ENCODE data around the gene CDC42BPB. TPM values are rescaled to one million over a fixed set of nuclear protein-coding genes. Genes with fewer than 3 reads are reported as not detected.

CDC42BPB gene
- total RNA-seq, 1 donor from 2014 or later: 105 TPM

DNA sequence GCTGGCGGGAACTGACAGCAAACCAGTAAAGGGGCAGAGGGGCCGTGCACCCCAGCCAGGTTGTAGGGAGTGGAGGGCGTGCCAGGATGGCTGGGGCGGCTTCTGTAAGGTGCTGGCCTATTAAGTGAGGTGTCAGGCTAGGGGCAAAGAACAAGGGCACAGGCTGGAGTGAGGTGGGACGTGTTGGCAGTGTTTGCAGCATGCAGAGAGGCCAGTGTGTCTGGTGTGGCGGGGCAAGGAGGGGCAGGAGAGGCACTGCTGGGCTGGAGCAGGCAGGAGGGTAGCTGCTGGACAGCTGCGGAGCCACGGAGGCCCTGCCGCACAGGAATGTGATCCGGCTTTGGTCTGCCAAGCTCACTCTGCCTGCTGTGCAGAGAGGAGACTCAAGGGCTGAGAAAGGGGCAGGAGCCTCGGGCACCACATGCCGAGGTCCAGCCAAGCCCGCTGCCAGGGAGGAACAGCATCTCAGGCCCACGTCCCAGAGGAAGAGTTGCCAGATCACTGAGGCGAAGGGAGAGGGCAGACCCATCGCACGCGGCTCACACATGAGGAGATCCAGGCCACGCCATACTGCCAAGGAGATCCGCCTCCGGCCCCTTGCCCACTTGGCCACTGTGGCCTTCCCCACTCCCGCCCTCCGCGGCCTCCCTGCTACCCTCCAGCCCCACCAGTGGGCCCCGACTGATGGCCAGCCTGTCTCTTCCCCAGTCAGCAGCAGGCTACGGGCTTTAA lies 88.1 kb downstream of the CDC42BPB start:
- TF ChIP-seq, protein P1, sequence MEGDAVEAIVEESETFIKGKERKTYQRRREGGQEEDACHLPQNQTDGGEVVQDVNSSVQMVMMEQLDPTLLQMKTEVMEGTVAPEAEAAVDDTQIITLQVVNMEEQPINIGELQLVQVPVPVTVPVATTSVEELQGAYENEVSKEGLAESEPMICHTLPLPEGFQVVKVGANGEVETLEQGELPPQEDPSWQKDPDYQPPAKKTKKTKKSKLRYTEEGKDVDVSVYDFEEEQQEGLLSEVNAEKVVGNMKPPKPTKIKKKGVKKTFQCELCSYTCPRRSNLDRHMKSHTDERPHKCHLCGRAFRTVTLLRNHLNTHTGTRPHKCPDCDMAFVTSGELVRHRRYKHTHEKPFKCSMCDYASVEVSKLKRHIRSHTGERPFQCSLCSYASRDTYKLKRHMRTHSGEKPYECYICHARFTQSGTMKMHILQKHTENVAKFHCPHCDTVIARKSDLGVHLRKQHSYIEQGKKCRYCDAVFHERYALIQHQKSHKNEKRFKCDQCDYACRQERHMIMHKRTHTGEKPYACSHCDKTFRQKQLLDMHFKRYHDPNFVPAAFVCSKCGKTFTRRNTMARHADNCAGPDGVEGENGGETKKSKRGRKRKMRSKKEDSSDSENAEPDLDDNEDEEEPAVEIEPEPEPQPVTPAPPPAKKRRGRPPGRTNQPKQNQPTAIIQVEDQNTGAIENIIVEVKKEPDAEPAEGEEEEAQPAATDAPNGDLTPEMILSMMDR (IDR thresholded peaks at IDR 0.05): no peak
- TF ChIP-seq POLR2A (IDR thresholded peaks at IDR 0.05) (no peak), POLR2AphosphoS5 (IDR thresholded peaks at IDR 0.05; ENCODE audit: insufficient read depth in 1 of 2, low read depth in 1 of 2) (no peak)
- intact Hi-C loops (cut with DNase I): no loop called here
- H3K27ac ChIP-seq: no peak overlapping the region
- peaks cover 4 to 83% of the 10 kb centered on the region in 2 donors for H3K36me3 ChIP-seq
- H3K4me3 ChIP-seq: no peak overlapping the region
- H3K9me3 ChIP-seq: no peaks in the 10 kb centered on the region
- no peaks in the 10 kb centered on the region for H3K27me3 ChIP-seq
- no peaks in the 10 kb centered on the region for H3K4me1 ChIP-seq
- DNase-seq (ENCODE audit: extremely low spot score in 2 of 2): no peak

DNA sequence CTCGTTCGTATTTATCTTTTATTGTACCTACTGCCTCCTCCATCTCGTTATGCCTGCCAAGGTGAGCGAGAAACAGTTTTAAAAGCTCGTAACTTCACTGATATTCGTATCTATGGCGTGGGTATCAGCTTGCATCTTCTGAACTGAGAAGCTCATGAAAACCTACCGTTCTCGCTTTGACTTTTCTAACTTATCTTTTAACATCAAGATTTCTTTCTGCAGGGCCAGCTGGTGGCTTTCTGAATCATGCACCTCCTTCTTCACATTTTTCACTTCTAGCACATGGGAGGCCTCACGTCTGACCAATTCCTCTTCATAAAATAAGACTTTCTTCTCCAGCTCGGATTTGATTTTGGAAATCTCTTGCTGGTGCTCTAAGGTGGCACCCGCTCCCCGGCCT lies 89.0 kb downstream of the CDC42BPB start:
- Histone ChIP-seq H3K27me3 (no peaks in the 10 kb centered on the region), H3K36me3 (peaks cover 4 to 84% of the 10 kb centered on the region in 2 donors), H3K4me3 (no peak overlapping the region), H3K4me1 (no peaks in the 10 kb centered on the region), H3K27ac (no peak overlapping the region), H3K9me3 (no peaks in the 10 kb centered on the region)
- intact Hi-C loops (cut with DNase I): no loop called here
- TF ChIP-seq, protein P1 (IDR thresholded peaks at IDR 0.05): no peak
- TF ChIP-seq POLR2AphosphoS5 (IDR thresholded peaks at IDR 0.05; ENCODE audit: insufficient read depth in 1 of 2, low read depth in 1 of 2) (no peak), POLR2A (IDR thresholded peaks at IDR 0.05) (no peak)
- DNase-seq (ENCODE audit: extremely low spot score in 2 of 2): no peak

DNA sequence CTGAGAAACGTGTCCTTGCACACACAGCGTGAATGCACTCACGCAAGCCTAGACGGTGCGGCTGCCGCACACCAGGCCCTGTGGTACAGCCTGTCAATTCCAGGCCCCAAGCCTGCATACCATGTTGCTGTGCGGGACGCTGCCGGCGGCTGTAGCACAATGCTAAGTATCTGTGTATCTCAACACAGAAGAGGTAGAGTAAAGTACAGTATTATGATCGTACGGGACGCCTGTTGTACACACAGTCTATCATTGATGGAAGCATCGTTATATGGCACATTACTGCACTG lies 89.9 kb downstream of the CDC42BPB start:
- H3K4me1 ChIP-seq: no peaks in the 10 kb centered on the region
- H3K27me3 ChIP-seq: no peaks in the 10 kb centered on the region
- TF ChIP-seq POLR2AphosphoS5 (IDR thresholded peaks at IDR 0.05; ENCODE audit: insufficient read depth in 1 of 2, low read depth in 1 of 2): no peak
- TF ChIP-seq, protein P1 (IDR thresholded peaks at IDR 0.05): no peak
- no peak for TF ChIP-seq POLR2A (IDR thresholded peaks at IDR 0.05)
- H3K9me3 ChIP-seq: no peaks in the 10 kb centered on the region
- peaks cover 4 to 91% of the 10 kb centered on the region in 2 donors for H3K36me3 ChIP-seq
- no peak for DNase-seq (ENCODE audit: extremely low spot score in 2 of 2)
- no peak overlapping the region for H3K4me3 ChIP-seq
- H3K27ac ChIP-seq: no peak overlapping the region
- intact Hi-C loops (cut with DNase I): no loop called here

DNA sequence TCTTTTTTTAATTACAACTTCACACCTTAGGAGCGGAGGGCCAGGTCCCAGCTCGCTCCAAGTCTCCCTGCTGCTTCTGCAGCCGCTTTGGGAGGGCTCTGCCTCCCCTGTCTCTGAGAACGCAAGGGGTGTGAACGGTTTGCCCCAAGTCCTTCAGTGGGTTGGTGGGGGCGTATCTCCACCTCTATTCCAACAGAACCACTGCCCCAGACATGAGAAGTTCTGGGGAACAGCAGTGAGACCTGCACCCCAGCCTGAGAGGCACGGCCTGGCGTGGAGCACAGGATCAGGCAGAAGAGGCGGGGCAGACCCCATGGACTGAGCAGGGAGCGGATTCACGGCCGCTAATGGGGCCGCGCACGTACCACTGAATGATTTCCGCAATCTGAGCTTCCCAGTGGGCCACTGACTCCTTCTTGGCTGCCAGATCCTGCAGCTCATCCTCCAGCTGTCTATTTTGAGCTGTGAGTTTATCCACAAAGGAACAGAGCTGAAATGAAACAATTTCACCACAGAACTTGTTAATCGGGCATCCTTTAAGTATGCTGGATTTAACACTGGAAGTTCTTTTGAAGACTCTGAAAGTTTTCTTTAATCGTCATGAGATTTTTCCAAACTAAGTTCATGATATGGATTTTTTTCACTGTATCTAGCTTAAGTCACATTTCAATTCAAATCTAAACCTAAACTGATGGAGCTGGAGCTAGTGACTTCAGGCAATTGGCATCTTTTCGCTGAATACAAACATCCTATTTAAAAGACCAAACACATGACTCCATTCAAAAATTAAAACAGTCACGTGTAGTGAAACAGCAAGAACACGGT lies 90.5 kb downstream of the CDC42BPB start:
- no peaks in the 10 kb centered on the region for H3K4me1 ChIP-seq
- H3K27ac ChIP-seq: no peak overlapping the region
- TF ChIP-seq POLR2AphosphoS5 (IDR thresholded peaks at IDR 0.05; ENCODE audit: insufficient read depth in 1 of 2, low read depth in 1 of 2): no peak
- TF ChIP-seq, protein P1 (IDR thresholded peaks at IDR 0.05): no peak
- TF ChIP-seq POLR2A (IDR thresholded peaks at IDR 0.05): no peak
- H3K36me3 ChIP-seq: peaks cover 4 to 92% of the 10 kb centered on the region in 2 donors
- intact Hi-C loops (cut with DNase I): no loop called here
- no peak overlapping the region for H3K4me3 ChIP-seq
- no peak for DNase-seq (ENCODE audit: extremely low spot score in 2 of 2)
- H3K9me3 ChIP-seq: no peaks in the 10 kb centered on the region
- no peaks in the 10 kb centered on the region for H3K27me3 ChIP-seq

Measured in vagina (tissue), 2 donors.